Sigmoid colon (tissue), 3 donors: ENCODE results near the gene HLA-DQA2.

Experiments used
- POLR2A ChIP-seq, 2 donors: fragments of 450-650 bp; IDR thresholded peaks; one replicate each; pipeline ENCODE4 v1.6.1; 2016; ENCODE audit warnings: antibody characterized with exemption in 2 of 2, mild to moderate bottlenecking in 2 of 2, moderate library complexity in 2 of 2
- TF ChIP-seq, protein P1 (sequence below), 4 experiments: fragments of 450-650 bp in 3 of 4; fragments of 200-600 bp in 1 of 4; IDR thresholded peaks; one replicate each; pipeline ENCODE4 v1.5.1; 2016 to 2019; ENCODE audit warnings: antibody characterized with exemption in 4 of 4, mild to moderate bottlenecking in 3 of 4, moderate library complexity in 2 of 4

GRCh38 chr6:32794510-32794909 lies 53.3 kb downstream of the HLA-DQA2 start:
- TF ChIP-seq, protein P1, sequence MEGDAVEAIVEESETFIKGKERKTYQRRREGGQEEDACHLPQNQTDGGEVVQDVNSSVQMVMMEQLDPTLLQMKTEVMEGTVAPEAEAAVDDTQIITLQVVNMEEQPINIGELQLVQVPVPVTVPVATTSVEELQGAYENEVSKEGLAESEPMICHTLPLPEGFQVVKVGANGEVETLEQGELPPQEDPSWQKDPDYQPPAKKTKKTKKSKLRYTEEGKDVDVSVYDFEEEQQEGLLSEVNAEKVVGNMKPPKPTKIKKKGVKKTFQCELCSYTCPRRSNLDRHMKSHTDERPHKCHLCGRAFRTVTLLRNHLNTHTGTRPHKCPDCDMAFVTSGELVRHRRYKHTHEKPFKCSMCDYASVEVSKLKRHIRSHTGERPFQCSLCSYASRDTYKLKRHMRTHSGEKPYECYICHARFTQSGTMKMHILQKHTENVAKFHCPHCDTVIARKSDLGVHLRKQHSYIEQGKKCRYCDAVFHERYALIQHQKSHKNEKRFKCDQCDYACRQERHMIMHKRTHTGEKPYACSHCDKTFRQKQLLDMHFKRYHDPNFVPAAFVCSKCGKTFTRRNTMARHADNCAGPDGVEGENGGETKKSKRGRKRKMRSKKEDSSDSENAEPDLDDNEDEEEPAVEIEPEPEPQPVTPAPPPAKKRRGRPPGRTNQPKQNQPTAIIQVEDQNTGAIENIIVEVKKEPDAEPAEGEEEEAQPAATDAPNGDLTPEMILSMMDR (IDR thresholded peaks at IDR 0.05), result no peak
- TF ChIP-seq POLR2A (IDR thresholded peaks at IDR 0.05), result no peak
